CD4-positive, alpha-beta memory T cell (primary cell): ENCODE results near the gene ERN2. TPM values are rescaled to one million over a fixed set of nuclear protein-coding genes. Genes with fewer than 3 reads are reported as not detected.

Source experiments
- CTCF ChIA-PET: fragments of 350-600 bp; sonication (Branson Sonifier 250); formaldehyde crosslinking; loops from one replicate; lab custom pipeline; 2021; ENCODE audit warnings: inconsistent platforms; ENCODE audit not compliant: partially characterized antibody; lab: Charles Lee
- POLR2A ChIA-PET: fragments of 350-600 bp; sonication (Branson Sonifier 250); formaldehyde crosslinking; loops from one replicate; lab custom pipeline; 2021; ENCODE audit not compliant: partially characterized antibody; lab: Charles Lee
- DNase-seq, 5 donors: peaks; one replicate each; pipeline versions ENCODE4 v3.0.0 to v3.0.0-alpha.2; 2020 to 2022; ENCODE audit warnings: mixed read lengths in 1 of 5
- H3K27ac ChIP-seq: one replicate; pipeline ENCODE4 v1.7.0; 2013; ENCODE audit warnings: low read depth, low read length
- H3K27me3 ChIP-seq: 2 replicates; pipeline ENCODE4 v1.7.0; 2013; ENCODE audit warnings: mild to moderate bottlenecking, low read length, moderate library complexity; ENCODE audit not compliant: insufficient read depth
- H3K36me3 ChIP-seq: 2 replicates; pipeline ENCODE4 v1.7.0; 2013; ENCODE audit warnings: mild to moderate bottlenecking, low read length, moderate library complexity; ENCODE audit not compliant: insufficient read depth
- H3K4me1 ChIP-seq: 2 replicates; pipeline ENCODE4 v1.7.0; 2013; ENCODE audit warnings: mild to moderate bottlenecking, low read length, moderate library complexity; ENCODE audit not compliant: insufficient read depth
- H3K4me3 ChIP-seq, 2 donors: one replicate each; pipeline ENCODE4 v1.7.0; 2013; ENCODE audit warnings: low read length in 2 of 2, mild to moderate bottlenecking in 1 of 2
- H3K9me3 ChIP-seq, 2 donors: one replicate each; pipeline ENCODE4 v1.7.0; 2013; ENCODE audit warnings: low read length in 2 of 2, control low read depth in 1 of 2; ENCODE audit not compliant: control insufficient read depth in 1 of 2
- H3K27ac Mint-ChIP-seq, 7 donors: one replicate each; pipeline ENCODE4 v1.8.0; 2020 to 2021; ENCODE audit warnings: mixed read lengths in 7 of 7, mild to moderate bottlenecking in 6 of 7, inconsistent platforms in 3 of 7, moderate library complexity in 3 of 7
- H3K27me3 Mint-ChIP-seq, 2 donors: one replicate each; pipeline ENCODE4 v1.8.0; 2020 to 2021; ENCODE audit warnings: mixed read lengths in 2 of 2
- H3K36me3 Mint-ChIP-seq, 2 donors: one replicate each; pipeline ENCODE4 v1.8.0; 2020 to 2021; ENCODE audit warnings: mixed read lengths in 2 of 2, inconsistent platforms in 1 of 2, mild to moderate bottlenecking in 1 of 2
- H3K4me1 Mint-ChIP-seq, 4 donors: one replicate each; pipeline ENCODE4 v1.8.0; 2020 to 2021; ENCODE audit warnings: mixed read lengths in 4 of 4, mild to moderate bottlenecking in 1 of 4
- H3K4me3 Mint-ChIP-seq, 8 donors: one replicate each; pipeline ENCODE4 v1.8.0; 2020 to 2021; ENCODE audit warnings: mixed read lengths in 8 of 8, mild to moderate bottlenecking in 7 of 8, moderate library complexity in 6 of 8, inconsistent platforms in 3 of 8
- H3K9me3 Mint-ChIP-seq, 8 donors: one replicate each; pipeline ENCODE4 v1.8.0; 2020 to 2021; ENCODE audit warnings: mixed read lengths in 8 of 8, mild to moderate bottlenecking in 5 of 8, inconsistent platforms in 3 of 8, moderate library complexity in 1 of 8
- intact Hi-C: fragments of 100-400 bp; cut with micrococcal nuclease; formaldehyde crosslinking; loops from one replicate; pipeline ENCODE4 v1.15.1; 2023
- polyA plus RNA-seq, 2 donors: library from polyadenylated mRNA; unstranded; fragments of 300-500 nt; fragmentation: Illumina TruSeq; gene quantifications; one replicate each; pipeline ENCODE4 v1.2.3, GENCODE V29; 2021
- total RNA-seq, 2 experiments: library from RNA; stranded (reverse); gene quantifications; one replicate each; pipeline ENCODE4 v1.2.3, GENCODE V29; 2021

ERN2 gene
- total and polyA plus RNA-seq, 4 experiments from 2014 or later, result not detected

GRCh38 chr16:23678430-23679273, 34.4 kb downstream of the ERN2 start, which contains the start of gene PLK1:
Gene PLK1 (plus strand): TSS chr16:23678889. CDS start chr16:23678933, 44 bp downstream.
- Mint-ChIP-seq H3K27me3 (no peaks in the 10 kb centered on the region), H3K4me1 (peaks cover 8 to 28% (median 20%) of the 10 kb centered on the region in 4 donors), H3K4me3 (peak within 1 kb of the TSS; percentile 78 to 89 (median 85)), H3K27ac (peak within 1 kb of the TSS in 6 of 7 donors; percentile 46 to 84 (median 66)), H3K9me3 (peaks cover 0 to 2% (median 0%) of the 10 kb centered on the region in 8 donors), H3K36me3 (peaks cover 6 to 15% of the 10 kb centered on the region in 2 donors)
- CTCF ChIA-PET, result interaction anchor here (0.6 to 1.1 kb wide), 6 partner anchors 10 to 826 kb away, joined by 3 to 6 read pairs (median 3); no protein-coding TSS in a partner anchor
- Histone ChIP-seq H3K4me3 (peak within 1 kb of the TSS; percentile 70 to 81), H3K9me3 (no peaks in the 10 kb centered on the region), H3K27me3 (no peaks in the 10 kb centered on the region), H3K27ac (no peak within 1 kb of the TSS), H3K4me1 (peaks cover 17% of the 10 kb centered on the region), H3K36me3 (peaks cover 7% of the 10 kb centered on the region)
- peak; percentile 63 to 72 (median 67) for DNase-seq
- POLR2A ChIA-PET, result interaction anchor here (1.4 kb wide), 1 partner anchor 36 kb away, joined by 4 read pairs; no protein-coding TSS in a partner anchor
- intact Hi-C loops, result loop anchor here (5.0 kb wide), 1 partner anchor 824 kb away; no protein-coding TSS in a partner anchor

DNA sequence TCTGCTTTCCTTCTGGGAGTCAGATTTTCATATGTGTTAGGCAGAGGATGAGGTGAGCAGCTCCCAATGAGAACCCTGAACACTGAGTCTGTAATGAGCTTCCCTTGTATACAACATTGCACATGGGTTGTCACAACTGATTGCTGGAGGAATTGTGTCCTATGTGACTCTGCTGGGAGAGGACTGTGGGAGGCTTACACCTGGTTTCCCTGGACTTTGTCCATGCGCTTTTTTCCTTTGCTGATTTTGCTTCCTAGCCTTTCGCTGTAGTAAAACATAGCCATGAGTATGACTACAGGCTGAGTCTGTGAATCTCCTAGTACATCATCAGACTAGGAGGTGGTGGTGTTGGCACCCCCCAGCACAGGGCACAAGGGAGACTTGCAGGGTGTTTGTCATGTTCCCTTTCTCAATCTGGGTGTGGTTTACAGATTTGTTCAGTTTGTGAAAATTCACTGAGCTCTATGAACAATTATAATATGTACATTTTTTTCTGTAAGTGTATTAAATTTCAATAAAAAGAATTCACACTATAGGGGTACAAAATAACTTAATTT, 36.0 kb downstream of the ERN2 start:
- Histone ChIP-seq H3K27me3 (no peaks in the 10 kb centered on the region), H3K36me3 (no peaks in the 10 kb centered on the region), H3K4me1 (peaks cover 17% of the 10 kb centered on the region), H3K4me3 (no peak overlapping the region), H3K27ac (no peak overlapping the region), H3K9me3 (no peaks in the 10 kb centered on the region)
- no peaks in the 10 kb centered on the region for H3K27me3 Mint-ChIP-seq
- ChIA-PET POLR2A (no interaction called here), CTCF (interaction anchor here (1.0 to 1.7 kb wide), 5 partner anchors 9 to 80 kb away, joined by 3 to 6 read pairs (median 5); no protein-coding TSS in a partner anchor)
- peaks cover 0 to 2% (median 0%) of the 10 kb centered on the region in 8 donors for H3K9me3 Mint-ChIP-seq
- intact Hi-C loops, result loop anchor here (5.0 kb wide), 1 partner anchor 825 kb away; no protein-coding TSS in a partner anchor
- H3K4me1 Mint-ChIP-seq, result peaks cover 7 to 28% (median 20%) of the 10 kb centered on the region in 4 donors
- peak overlapping the region in 5 of 8 donors; percentile 29 to 89 (median 84) for H3K4me3 Mint-ChIP-seq
- peak overlapping the region in 3 of 7 donors; percentile 26 to 70 (median 65) for H3K27ac Mint-ChIP-seq
- H3K36me3 Mint-ChIP-seq, result peaks cover 4 to 10% of the 10 kb centered on the region in 2 donors
- no peak for DNase-seq

DNA sequence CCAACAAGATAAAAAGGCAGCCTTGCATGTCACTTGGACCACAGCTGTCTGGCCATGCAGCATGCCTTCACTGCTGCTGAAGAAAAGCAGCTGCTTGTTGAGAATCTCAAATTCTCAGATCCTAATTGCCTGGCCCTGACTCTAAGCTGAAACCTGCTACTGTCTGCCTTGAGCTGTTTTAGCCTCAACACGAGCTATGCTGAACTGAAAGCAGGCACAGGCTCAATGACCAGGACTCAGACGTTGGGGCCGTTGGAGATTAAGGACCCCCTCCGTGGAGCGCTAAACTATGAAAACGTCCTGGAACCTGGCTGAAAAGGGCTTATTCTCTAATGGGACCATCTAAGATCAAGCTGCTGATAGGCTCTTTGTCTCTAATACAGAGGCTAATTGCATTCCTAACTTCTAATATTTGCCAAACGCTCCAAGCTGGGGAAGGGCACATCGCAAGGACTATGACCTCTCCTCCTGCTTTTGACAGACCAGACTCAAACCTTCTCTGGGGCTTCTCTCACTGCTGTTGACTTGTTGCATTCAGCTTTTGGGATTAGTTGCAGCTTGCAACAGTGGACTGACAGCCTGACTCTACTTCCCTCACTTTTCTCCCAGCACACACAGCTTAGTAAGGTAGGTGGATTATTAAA, 38.9 kb downstream of the ERN2 start:
- Histone ChIP-seq H3K4me3 (no peak overlapping the region), H3K4me1 (peaks cover 7% of the 10 kb centered on the region), H3K27me3 (no peaks in the 10 kb centered on the region), H3K27ac (no peak overlapping the region), H3K9me3 (no peaks in the 10 kb centered on the region), H3K36me3 (peaks cover 2% of the 10 kb centered on the region)
- ChIA-PET CTCF (no interaction called here), POLR2A (no interaction called here)
- DNase-seq, result no peak
- Mint-ChIP-seq H3K36me3 (peaks cover 22% of the 10 kb centered on the region in 2 donors), H3K9me3 (no peaks in the 10 kb centered on the region), H3K27ac (no peak overlapping the region), H3K27me3 (no peaks in the 10 kb centered on the region), H3K4me3 (no peak overlapping the region), H3K4me1 (peaks cover 3 to 27% (median 12%) of the 10 kb centered on the region in 4 donors)
- intact Hi-C loops, result no loop called here

DNA sequence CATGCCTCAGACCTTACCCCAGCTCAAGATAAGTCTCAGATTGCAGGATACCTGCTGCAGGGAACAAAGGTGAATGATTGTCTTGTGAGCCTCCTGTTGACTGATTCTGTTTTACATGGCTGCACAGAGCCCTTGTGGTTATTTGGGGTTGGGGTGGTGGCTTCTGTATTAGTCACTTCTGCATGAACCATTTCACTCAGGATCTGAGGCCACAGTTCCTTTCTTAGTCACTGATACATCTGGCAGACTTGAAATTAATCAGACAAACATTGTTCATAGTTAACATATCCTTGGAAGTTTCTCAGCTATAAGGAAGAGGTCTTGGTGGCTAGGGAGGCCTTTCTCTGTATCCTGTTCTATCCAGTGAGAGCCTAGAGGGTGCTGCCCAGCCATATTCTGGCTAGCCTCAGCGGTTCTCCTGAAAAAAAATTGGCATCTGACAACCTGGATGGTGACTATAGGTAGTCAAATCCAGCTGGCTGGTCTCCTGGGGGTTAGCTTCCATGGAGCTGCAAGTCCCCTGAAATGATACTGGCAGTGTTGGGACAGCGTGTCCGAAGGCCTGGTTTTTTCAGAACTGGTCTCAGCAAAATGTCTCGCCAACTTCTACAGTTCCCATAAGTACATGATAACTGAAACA, 42.8 kb downstream of the ERN2 start:
- Histone ChIP-seq H3K4me1 (no peaks in the 10 kb centered on the region), H3K27me3 (no peaks in the 10 kb centered on the region), H3K36me3 (peaks cover 38% of the 10 kb centered on the region), H3K4me3 (no peak overlapping the region), H3K27ac (no peak overlapping the region), H3K9me3 (no peaks in the 10 kb centered on the region)
- Mint-ChIP-seq H3K4me3 (no peak overlapping the region), H3K4me1 (peaks cover 0 to 10% (median 0%) of the 10 kb centered on the region in 4 donors), H3K36me3 (peaks cover 59 to 60% of the 10 kb centered on the region in 2 donors), H3K27ac (peak overlapping the region in 3 of 7 donors; percentile 1 to 58 (median 36)), H3K9me3 (no peaks in the 10 kb centered on the region), H3K27me3 (no peaks in the 10 kb centered on the region)
- CTCF ChIA-PET, result no interaction called here
- DNase-seq, result no peak
- POLR2A ChIA-PET, result no interaction called here
- intact Hi-C loops, result no loop called here

DNA sequence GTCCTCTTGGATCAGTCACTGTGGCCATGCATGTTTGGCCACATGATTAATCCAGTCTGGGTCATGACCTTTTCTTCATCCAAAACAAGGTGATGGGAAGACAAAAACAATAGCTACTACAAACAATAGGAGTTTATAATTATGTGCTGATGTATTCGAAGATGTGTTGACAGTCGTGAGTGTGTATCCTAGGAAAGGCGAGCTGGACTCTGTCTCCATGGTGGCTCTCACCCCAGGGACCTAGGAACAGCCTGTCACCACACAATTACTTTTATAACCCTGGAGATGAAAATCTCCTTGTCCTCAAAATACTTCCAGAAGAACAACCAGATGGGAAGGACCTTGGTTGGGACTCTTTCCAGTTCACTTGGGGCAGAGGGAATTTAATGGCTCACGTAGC, 44.1 kb downstream of the ERN2 start:
- CTCF ChIA-PET, result interaction anchor here (0.8 kb wide), 1 partner anchor 9 kb away, joined by 3 read pairs; no protein-coding TSS in a partner anchor
- Mint-ChIP-seq H3K9me3 (no peaks in the 10 kb centered on the region), H3K27me3 (no peaks in the 10 kb centered on the region), H3K27ac (no peak overlapping the region), H3K4me1 (peaks cover 0 to 10% (median 0%) of the 10 kb centered on the region in 4 donors), H3K4me3 (no peak overlapping the region), H3K36me3 (peaks cover 73 to 74% of the 10 kb centered on the region in 2 donors)
- Histone ChIP-seq H3K36me3 (peaks cover 50% of the 10 kb centered on the region), H3K9me3 (no peaks in the 10 kb centered on the region), H3K27ac (no peak overlapping the region), H3K27me3 (no peaks in the 10 kb centered on the region), H3K4me3 (no peak overlapping the region), H3K4me1 (no peaks in the 10 kb centered on the region)
- no peak for DNase-seq
- POLR2A ChIA-PET, result no interaction called here
- intact Hi-C loops, result no loop called here

GRCh38 chr16:23668225-23668624, 44.8 kb downstream of the ERN2 start:
- no peaks in the 10 kb centered on the region for H3K9me3 Mint-ChIP-seq
- Histone ChIP-seq H3K9me3 (no peaks in the 10 kb centered on the region), H3K36me3 (peaks cover 53% of the 10 kb centered on the region), H3K27me3 (no peaks in the 10 kb centered on the region), H3K4me3 (no peak overlapping the region), H3K4me1 (no peaks in the 10 kb centered on the region), H3K27ac (no peak overlapping the region)
- intact Hi-C loops, result no loop called here
- H3K36me3 Mint-ChIP-seq, result peaks cover 77 to 78% of the 10 kb centered on the region in 2 donors
- H3K4me3 Mint-ChIP-seq, result no peak overlapping the region
- ChIA-PET POLR2A (no interaction called here), CTCF (interaction anchor here (0.8 kb wide), 2 partner anchors 10 to 17 kb away, joined by 3 read pairs; no protein-coding TSS in a partner anchor)
- no peaks in the 10 kb centered on the region for H3K27me3 Mint-ChIP-seq
- peak overlapping the region in 1 of 7 donors; percentile 29 for H3K27ac Mint-ChIP-seq
- no peak for DNase-seq
- H3K4me1 Mint-ChIP-seq, result peaks cover 0 to 10% (median 0%) of the 10 kb centered on the region in 4 donors
